HepG2 (cell line): Measurements from ENCODE around the gene ASTN2. TPM values are rescaled to one million over a fixed set of nuclear protein-coding genes. Genes with fewer than 3 reads are reported as not detected.
A peak's percentile ranks its signal among the peaks of the same experiment; 100 is the strongest.

Source experiments
- ARNT2 ChIP-seq: sonication (generic); formaldehyde crosslinking; IDR thresholded peaks from 2 replicates; pipeline ENCODE4 v1.8.0; 2022; ENCODE audit warnings: mild to moderate bottlenecking, low read depth, missing genetic modification reagents, moderate library complexity
- CENPX ChIP-seq: sonication (generic); formaldehyde crosslinking; IDR thresholded peaks from 2 replicates; pipeline ENCODE4 v1.9.0; 2021; ENCODE audit warnings: mild to moderate bottlenecking, missing genetic modification reagents, moderate library complexity
- KAT7 ChIP-seq: IDR thresholded peaks from 2 replicates; pipeline ENCODE4 v1.6.1; 2018; ENCODE audit warnings: borderline replicate concordance, missing compliant biosample characterization
- NRL ChIP-seq: sonication (generic); formaldehyde crosslinking; IDR thresholded peaks from 2 replicates; pipeline ENCODE4 v1.5.0; 2020; ENCODE audit warnings: missing genetic modification reagents, mild to moderate bottlenecking, moderate library complexity, borderline replicate concordance
- RFX3 ChIP-seq: IDR thresholded peaks from 2 replicates; pipeline ENCODE4 v1.6.1; 2016; ENCODE audit warnings: missing biosample characterization, missing genetic modification reagents
- RXRA ChIP-seq: sonication (generic); formaldehyde crosslinking; IDR thresholded peaks from 2 replicates; pipeline ENCODE4 v1.5.1; 2020; ENCODE audit warnings: missing genetic modification reagents
- SP5 ChIP-seq: IDR thresholded peaks from 2 replicates; pipeline ENCODE4 v1.6.1; 2016; ENCODE audit warnings: low read depth, borderline replicate concordance
- ZBTB1 ChIP-seq: sonication (generic); formaldehyde crosslinking; IDR thresholded peaks from 2 replicates; pipeline ENCODE4 v1.4.0; 2020; ENCODE audit warnings: missing genetic modification reagents, borderline replicate concordance
- ZFP41 ChIP-seq: sonication (generic); formaldehyde crosslinking; IDR thresholded peaks from 2 replicates; pipeline ENCODE4 v1.4.0; 2020; ENCODE audit warnings: mild to moderate bottlenecking, missing genetic modification reagents, borderline replicate concordance
- ZKSCAN8 ChIP-seq: IDR thresholded peaks from 2 replicates; pipeline ENCODE4 v1.6.1; 2016; ENCODE audit warnings: borderline replicate concordance, missing genetic modification reagents, missing compliant biosample characterization
- ZNF383 ChIP-seq: sonication (generic); formaldehyde crosslinking; IDR thresholded peaks from 2 replicates; pipeline ENCODE4 v1.4.0; 2020; ENCODE audit warnings: missing genetic modification reagents, mild to moderate bottlenecking, borderline replicate concordance
- ZNF678 ChIP-seq: sonication (generic); formaldehyde crosslinking; IDR thresholded peaks from 2 replicates; pipeline ENCODE4 v1.4.0; 2020; ENCODE audit warnings: mild to moderate bottlenecking, missing genetic modification reagents
- polyA plus RNA-seq, 8 experiments: library from polyadenylated mRNA; depleted of rRNA in 3 of 8; stranded (reverse) in 7 of 8; unstranded in 1 of 8; fragments of >200 nt; fragmentation: Illumina TruSeq in 4 of 8; extraction: Trizol in 4 of 8; gene quantifications; 2 replicates each; pipeline versions ENCODE4 v1.2.1 to v1.2.3, GENCODE V29; 2011 to 2016; ENCODE audit warnings: low read depth in 4 of 8, missing spikeins in 1 of 8, mixed read lengths in 1 of 8; ENCODE audit not compliant: insufficient read depth in 1 of 8
- total RNA-seq, 5 experiments: library from RNA; depleted of rRNA; stranded (reverse); fragments of >200 nt; fragmentation: Illumina TruSeq; extraction: Trizol; gene quantifications; 2 replicates each; pipeline ENCODE4 v1.2.3, GENCODE V29; 2016; ENCODE audit warnings: low read depth in 1 of 5
- TF ChIP-seq, protein P1 (sequence below): sonication (generic); formaldehyde crosslinking; IDR thresholded peaks from one replicate; pipeline ENCODE4 v1.5.1; 2020; ENCODE audit warnings: mild to moderate bottlenecking, missing genetic modification reagents; ENCODE audit errors: not compliant biosample characterization
- TF ChIP-seq, protein P2 (sequence below): sonication (generic); formaldehyde crosslinking; IDR thresholded peaks from 2 replicates; pipeline ENCODE4 v1.4.0; 2020; ENCODE audit warnings: missing genetic modification reagents, borderline replicate concordance
- TF ChIP-seq, protein P3 (sequence below): sonication (generic); formaldehyde crosslinking; IDR thresholded peaks from 2 replicates; pipeline ENCODE4 v1.4.0; 2020; ENCODE audit warnings: missing genetic modification reagents, borderline replicate concordance

The ASTN2 gene
- total and polyA plus RNA-seq, 2 of the 13 experiments (the other 11 are each of a cell fraction or from before 2014, with no cell fraction given) = 5.2 to 13.5 TPM

DNA sequence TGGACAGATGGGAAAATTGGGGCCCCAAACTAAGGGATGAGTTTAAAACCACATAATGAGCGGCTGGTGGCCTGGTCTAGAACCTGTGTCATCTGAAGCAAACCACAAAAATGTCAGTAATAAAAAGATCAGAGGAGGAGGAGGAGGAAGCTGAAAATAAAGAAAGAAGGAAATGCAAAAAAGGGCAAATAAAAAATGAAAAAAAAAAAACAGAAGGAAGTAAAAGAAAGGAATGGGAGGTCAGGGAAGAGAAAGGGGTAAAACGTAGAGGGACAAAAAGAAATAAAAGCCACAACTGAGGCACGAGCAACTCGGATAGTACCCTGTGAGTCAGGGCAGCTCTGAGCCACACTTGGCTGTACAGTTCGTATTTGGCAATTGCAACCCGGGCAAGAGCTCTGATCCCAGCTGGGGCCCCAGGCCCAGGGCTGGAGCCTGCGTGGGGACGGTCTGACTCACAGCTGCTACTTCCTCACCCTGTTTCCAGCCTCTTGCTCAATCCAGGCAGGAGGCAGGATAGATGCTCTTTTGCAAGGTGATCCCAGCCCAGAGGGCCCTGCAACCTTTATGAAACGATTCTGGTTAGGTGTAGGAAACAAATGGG lies 865.7 kb downstream of the ASTN2 start (continued):
- TF ChIP-seq KAT7 (peak; percentile 57; the same call in 1 of the 2 replicates), ZNF678 (CRISPR knock-in tag) (no peak), ZBTB1 (CRISPR knock-in tag) (no peak), NRL (peak; percentile 62; the same call in 1 of the 2 replicates), ZNF383 (no peak), SP5 (CRISPR knock-in tag) (no peak), ZKSCAN8 (CRISPR knock-in tag) (0 out of 2 replicates have a peak, but pooled peaks have one; percentile 30), ZFP41 (no peak), RXRA (CRISPR knock-in tag) (peak; percentile 45; the same call in 1 of the 2 replicates), RFX3 (CRISPR knock-in tag) (no peak), ARNT2 (CRISPR knock-in tag) (no peak), CENPX (CRISPR knock-in tag) (no peak)
- TF ChIP-seq, protein P1, sequence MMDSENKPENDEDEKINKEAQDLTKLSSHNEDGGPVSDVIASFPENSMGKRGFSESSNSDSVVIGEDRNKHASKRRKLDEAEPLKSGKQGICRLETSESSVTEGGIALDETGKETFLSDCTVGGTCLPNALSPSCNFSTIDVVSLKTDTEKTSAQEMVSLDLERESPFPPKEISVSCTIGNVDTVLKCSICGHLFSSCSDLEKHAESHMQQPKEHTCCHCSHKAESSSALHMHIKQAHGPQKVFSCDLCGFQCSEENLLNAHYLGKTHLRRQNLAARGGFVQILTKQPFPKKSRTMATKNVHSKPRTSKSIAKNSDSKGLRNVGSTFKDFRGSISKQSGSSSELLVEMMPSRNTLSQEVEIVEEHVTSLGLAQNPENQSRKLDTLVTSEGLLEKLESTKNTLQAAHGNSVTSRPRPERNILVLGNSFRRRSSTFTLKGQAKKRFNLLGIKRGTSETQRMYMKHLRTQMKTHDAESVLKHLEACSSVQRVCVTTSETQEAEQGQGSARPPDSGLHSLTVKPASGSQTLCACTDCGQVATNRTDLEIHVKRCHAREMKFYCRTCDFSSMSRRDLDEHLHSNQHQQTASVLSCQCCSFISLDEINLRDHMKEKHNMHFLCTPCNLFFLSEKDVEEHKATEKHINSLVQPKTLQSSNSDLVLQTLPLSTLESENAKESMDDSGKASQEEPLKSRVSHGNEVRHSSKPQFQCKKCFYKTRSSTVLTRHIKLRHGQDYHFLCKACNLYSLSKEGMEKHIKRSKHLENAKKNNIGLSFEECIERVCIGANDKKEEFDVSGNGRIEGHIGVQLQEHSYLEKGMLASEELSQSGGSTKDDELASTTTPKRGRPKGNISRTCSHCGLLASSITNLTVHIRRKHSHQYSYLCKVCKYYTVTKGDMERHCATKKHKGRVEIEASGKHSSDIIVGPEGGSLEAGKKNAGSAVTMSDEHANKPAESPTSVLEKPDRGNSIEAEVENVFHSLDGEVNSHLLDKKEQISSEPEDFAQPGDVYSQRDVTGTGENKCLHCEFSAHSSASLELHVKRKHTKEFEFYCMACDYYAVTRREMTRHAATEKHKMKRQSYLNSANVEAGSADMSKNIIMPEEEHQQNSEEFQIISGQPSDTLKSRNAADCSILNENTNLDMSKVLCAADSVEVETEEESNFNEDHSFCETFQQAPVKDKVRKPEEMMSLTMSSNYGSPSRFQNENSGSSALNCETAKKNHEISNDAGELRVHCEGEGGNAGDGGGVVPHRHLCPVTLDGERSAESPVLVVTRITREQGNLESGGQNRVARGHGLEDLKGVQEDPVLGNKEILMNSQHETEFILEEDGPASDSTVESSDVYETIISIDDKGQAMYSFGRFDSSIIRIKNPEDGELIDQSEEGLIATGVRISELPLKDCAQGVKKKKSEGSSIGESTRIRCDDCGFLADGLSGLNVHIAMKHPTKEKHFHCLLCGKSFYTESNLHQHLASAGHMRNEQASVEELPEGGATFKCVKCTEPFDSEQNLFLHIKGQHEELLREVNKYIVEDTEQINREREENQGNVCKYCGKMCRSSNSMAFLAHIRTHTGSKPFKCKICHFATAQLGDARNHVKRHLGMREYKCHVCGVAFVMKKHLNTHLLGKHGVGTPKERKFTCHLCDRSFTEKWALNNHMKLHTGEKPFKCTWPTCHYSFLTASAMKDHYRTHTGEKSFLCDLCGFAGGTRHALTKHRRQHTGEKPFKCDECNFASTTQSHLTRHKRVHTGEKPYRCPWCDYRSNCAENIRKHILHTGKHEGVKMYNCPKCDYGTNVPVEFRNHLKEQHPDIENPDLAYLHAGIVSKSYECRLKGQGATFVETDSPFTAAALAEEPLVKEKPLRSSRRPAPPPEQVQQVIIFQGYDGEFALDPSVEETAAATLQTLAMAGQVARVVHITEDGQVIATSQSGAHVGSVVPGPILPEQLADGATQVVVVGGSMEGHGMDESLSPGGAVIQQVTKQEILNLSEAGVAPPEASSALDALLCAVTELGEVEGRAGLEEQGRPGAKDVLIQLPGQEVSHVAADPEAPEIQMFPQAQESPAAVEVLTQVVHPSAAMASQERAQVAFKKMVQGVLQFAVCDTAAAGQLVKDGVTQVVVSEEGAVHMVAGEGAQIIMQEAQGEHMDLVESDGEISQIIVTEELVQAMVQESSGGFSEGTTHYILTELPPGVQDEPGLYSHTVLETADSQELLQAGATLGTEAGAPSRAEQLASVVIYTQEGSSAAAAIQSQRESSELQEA = peak; percentile 32
- TF ChIP-seq, protein P2, sequence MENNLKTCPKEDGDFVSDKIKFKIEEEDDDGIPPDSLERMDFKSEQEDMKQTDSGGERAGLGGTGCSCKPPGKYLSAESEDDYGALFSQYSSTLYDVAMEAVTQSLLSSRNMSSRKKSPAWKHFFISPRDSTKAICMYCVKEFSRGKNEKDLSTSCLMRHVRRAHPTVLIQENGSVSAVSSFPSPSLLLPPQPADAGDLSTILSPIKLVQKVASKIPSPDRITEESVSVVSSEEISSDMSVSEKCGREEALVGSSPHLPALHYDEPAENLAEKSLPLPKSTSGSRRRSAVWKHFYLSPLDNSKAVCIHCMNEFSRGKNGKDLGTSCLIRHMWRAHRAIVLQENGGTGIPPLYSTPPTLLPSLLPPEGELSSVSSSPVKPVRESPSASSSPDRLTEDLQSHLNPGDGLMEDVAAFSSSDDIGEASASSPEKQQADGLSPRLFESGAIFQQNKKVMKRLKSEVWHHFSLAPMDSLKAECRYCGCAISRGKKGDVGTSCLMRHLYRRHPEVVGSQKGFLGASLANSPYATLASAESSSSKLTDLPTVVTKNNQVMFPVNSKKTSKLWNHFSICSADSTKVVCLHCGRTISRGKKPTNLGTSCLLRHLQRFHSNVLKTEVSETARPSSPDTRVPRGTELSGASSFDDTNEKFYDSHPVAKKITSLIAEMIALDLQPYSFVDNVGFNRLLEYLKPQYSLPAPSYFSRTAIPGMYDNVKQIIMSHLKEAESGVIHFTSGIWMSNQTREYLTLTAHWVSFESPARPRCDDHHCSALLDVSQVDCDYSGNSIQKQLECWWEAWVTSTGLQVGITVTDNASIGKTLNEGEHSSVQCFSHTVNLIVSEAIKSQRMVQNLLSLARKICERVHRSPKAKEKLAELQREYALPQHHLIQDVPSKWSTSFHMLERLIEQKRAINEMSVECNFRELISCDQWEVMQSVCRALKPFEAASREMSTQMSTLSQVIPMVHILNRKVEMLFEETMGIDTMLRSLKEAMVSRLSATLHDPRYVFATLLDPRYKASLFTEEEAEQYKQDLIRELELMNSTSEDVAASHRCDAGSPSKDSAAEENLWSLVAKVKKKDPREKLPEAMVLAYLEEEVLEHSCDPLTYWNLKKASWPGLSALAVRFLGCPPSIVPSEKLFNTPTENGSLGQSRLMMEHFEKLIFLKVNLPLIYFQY (CRISPR knock-in tag) = no peak
- TF ChIP-seq, protein P3, sequence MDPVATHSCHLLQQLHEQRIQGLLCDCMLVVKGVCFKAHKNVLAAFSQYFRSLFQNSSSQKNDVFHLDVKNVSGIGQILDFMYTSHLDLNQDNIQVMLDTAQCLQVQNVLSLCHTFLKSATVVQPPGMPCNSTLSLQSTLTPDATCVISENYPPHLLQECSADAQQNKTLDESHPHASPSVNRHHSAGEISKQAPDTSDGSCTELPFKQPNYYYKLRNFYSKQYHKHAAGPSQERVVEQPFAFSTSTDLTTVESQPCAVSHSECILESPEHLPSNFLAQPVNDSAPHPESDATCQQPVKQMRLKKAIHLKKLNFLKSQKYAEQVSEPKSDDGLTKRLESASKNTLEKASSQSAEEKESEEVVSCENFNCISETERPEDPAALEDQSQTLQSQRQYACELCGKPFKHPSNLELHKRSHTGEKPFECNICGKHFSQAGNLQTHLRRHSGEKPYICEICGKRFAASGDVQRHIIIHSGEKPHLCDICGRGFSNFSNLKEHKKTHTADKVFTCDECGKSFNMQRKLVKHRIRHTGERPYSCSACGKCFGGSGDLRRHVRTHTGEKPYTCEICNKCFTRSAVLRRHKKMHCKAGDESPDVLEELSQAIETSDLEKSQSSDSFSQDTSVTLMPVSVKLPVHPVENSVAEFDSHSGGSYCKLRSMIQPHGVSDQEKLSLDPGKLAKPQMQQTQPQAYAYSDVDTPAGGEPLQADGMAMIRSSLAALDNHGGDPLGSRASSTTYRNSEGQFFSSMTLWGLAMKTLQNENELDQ = no peak
